Stimulated activated CD8-positive, alpha-beta memory T cell treated with anti-CD3 and anti-CD28 coated beads, Interleukin-7, amount 100 ng/mL, for 24 hours (primary cell): ENCODE results near the gene FAM53B.

Experiments
- DNase-seq: peaks from one replicate; pipeline ENCODE4 v3.0.0-alpha.2; 2020; ENCODE audit warnings: low read depth

FAM53B gene

GRCh38 chr10:124742413-124743190 lies 1.6 kb downstream of the FAM53B start:
- DNase-seq: no peak

GRCh38 chr10:124741922-124742412 lies 2.2 kb downstream of the FAM53B start:
- DNase-seq: no peak

GRCh38 chr10:124741281-124741921 lies 2.8 kb downstream of the FAM53B start:
- DNase-seq: peak; percentile 56

GRCh38 chr10:124740369-124741280 lies 3.6 kb downstream of the FAM53B start:
- no peak for DNase-seq

- DNase-seq: no peak
Measured at GRCh38 chr10:124739986-124740368, 4.2 kb downstream of the FAM53B start.

GRCh38 chr10:124739119-124739921 lies 4.9 kb downstream of the FAM53B start:
- DNase-seq: no peak

GRCh38 chr10:124738441-124738840 lies 5.7 kb downstream of the FAM53B start:
- no peak for DNase-seq

- DNase-seq: no peak
Measured at GRCh38 chr10:124737708-124738107, 6.5 kb downstream of the FAM53B start.

- DNase-seq: no peak
Measured at GRCh38 chr10:124737221-124737620, 7.0 kb downstream of the FAM53B start.

- no peak for DNase-seq
Measured at GRCh38 chr10:124736491-124737136, 7.6 kb downstream of the FAM53B start.

- DNase-seq: no peak
Measured at GRCh38 chr10:124735491-124736286, 8.5 kb downstream of the FAM53B start.

- DNase-seq: no peak
Measured at GRCh38 chr10:124734311-124735166, 9.6 kb downstream of the FAM53B start.

GRCh38 chr10:124733571-124734245 lies 10.5 kb downstream of the FAM53B start:
- DNase-seq: no peak

- no peak for DNase-seq
Measured at GRCh38 chr10:124732931-124733570, 11.1 kb downstream of the FAM53B start.

GRCh38 chr10:124731551-124731950 lies 12.6 kb downstream of the FAM53B start:
- no peak for DNase-seq

GRCh38 chr10:124730790-124731189 lies 13.4 kb downstream of the FAM53B start:
- no peak for DNase-seq

GRCh38 chr10:124728830-124729661 lies 15.1 kb downstream of the FAM53B start:
- no peak for DNase-seq
